GM13977 (cell line): ENCODE results near the gene FA2H.
"Not testable (repeated sequence)": the region's sequence is repeated elsewhere in the genome, so short reads cannot be mapped to it uniquely, and the experiment has no call there.

Experiments used
- DNase-seq: peaks from one replicate; pipeline ENCODE4 v3.0.0; 2012; ENCODE audit warnings: low spot score
- in situ Hi-C: fragments of 300-500 bp; cut with MboI; formaldehyde crosslinking; loops from one replicate; pipeline ENCODE4 v1.12.0; 2022; ENCODE audit warnings: low sequenced_read_pairs, low pct_unique_long_range_greater_than_20kb, mixed read lengths, inconsistent platforms; ENCODE audit not compliant: unreplicated experiment
- TF ChIP-seq, protein P1 (sequence below): IDR thresholded peaks from 2 replicates; pipeline ENCODE4 v1.5.1; 2012; ENCODE audit warnings: mild to moderate bottlenecking, control low read depth; ENCODE audit not compliant: insufficient read depth; ENCODE audit errors: extremely low read depth, missing control alignments

Gene FA2H

DNA sequence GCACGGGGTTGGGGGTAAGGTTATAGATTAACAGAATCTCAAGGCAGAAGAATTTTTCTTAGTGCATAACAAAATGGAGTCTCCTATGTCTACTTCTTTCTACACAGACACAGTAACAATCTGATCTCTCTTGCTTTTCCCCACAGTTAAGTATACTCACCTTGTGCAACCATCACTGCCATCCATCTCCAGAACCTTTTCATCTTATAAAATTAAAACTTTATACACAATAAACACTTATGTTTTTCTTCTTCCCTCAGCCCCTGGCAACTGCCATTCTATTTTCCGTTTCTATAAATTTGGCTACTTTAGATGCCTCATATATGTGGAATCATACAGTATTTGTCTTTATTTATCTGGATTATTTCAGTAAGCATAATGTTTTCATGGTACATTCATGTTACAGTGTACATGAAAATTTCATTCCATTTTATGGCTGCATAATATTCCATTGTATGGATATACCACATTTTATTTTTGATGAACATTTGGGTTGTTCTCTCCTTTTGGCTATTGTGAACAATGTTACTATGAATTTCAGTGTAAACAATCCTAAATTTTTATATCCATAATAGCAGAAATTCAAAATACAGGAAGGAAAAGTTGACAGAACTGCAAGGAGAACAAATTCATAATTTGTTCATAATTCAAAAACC, 25.7 kb upstream of the FA2H start:
- in situ Hi-C loops = no loop called here
- DNase-seq = no peak
- TF ChIP-seq, protein P1, sequence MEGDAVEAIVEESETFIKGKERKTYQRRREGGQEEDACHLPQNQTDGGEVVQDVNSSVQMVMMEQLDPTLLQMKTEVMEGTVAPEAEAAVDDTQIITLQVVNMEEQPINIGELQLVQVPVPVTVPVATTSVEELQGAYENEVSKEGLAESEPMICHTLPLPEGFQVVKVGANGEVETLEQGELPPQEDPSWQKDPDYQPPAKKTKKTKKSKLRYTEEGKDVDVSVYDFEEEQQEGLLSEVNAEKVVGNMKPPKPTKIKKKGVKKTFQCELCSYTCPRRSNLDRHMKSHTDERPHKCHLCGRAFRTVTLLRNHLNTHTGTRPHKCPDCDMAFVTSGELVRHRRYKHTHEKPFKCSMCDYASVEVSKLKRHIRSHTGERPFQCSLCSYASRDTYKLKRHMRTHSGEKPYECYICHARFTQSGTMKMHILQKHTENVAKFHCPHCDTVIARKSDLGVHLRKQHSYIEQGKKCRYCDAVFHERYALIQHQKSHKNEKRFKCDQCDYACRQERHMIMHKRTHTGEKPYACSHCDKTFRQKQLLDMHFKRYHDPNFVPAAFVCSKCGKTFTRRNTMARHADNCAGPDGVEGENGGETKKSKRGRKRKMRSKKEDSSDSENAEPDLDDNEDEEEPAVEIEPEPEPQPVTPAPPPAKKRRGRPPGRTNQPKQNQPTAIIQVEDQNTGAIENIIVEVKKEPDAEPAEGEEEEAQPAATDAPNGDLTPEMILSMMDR = no peak

DNA sequence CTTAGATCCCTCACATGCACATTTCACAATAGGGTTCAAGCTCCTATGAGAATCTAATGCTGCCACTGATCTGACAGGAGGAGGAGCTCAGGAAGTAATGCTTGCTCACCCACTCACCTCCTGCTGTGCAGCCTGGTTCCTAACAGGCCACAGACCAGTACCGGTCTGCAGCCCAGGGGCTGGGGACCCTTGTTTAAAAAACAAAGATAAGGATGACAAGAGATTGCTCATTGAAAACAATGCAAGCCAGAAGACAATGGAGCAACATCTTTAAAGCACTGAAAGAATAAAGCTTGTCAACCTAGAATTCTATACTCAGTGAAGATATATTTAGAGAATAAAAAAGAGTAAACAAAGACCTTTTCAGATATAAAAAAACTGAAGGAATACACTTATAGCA, 22.8 kb upstream of the FA2H start:
- DNase-seq = no peak
- in situ Hi-C loops = no loop called here
- TF ChIP-seq, protein P1 = no peak

DNA sequence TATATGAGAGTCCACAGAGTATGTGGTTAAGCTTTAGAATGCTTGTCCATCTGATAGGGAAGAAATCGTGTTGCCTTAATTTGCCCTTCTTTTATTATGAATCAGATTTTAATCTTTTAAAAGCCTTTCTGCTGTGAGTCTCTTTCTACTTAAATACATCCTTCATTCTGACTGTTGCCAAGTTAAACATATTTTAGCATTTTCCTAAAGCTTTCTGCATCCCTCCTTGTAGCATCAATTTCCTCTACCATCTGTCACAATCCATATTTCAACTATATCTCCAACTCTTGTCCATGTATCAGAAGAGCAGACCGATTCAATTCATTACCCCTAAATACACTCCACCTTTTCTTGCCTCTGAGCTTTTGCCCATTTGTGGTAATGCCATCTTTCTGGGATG, 20.5 kb upstream of the FA2H start:
- in situ Hi-C loops = no loop called here
- DNase-seq = no peak
- TF ChIP-seq, protein P1 = no peak

DNA sequence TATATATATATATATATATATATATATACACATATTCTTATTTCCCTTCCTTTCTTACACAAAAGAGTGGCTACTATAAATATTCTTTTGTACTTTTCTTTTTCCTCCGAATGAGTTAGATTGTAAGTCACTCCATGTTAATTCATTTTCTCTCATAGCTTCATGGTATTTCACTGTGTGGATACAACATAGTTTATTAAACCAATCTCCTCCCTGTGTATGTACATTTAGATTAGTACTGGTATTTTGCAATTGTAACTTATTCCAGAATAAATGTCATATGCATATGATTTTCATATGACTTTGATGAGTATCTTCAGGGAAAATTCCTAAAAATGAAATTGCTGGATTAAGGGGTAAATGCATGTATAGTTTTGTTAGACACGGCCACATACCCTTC, 20.0 kb upstream of the FA2H start:
- DNase-seq = no peak
- TF ChIP-seq, protein P1 = no peak
- in situ Hi-C loops = no loop called here

GRCh38 chr16:74793571-74793970, 19.0 kb upstream of the FA2H start:
- in situ Hi-C loops = no loop called here
- no peak for DNase-seq
- TF ChIP-seq, protein P1 = no peak

DNA sequence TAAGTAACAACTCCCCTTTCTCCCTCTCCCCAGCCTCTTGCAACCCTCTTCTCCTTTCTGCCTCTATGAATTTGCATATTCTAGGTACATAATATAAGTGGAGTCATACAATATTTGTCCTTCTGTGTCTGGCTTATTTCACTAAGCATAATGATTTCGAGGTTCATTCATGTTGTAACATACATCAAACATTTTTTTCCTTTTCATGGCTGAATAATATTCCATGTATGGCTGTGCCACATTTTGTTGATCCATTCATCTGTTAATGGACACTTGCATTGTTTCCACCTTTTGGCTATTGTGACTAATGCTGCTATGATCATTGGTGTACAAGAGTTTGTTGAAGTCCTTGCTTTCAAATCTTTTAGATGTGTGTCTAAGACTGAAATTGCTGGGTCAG, 17.6 kb upstream of the FA2H start:
- in situ Hi-C loops = no loop called here
- no peak for DNase-seq
- TF ChIP-seq, protein P1 = no peak

- DNase-seq, in situ Hi-C loops: not testable (repeated sequence)
Observed at GRCh38 chr16:74791749-74792148, 17.1 kb upstream of the FA2H start.
